GOT3 (cell line): ENCODE results near the gene UNC119B.

ENCODE experiments used
- DNase-seq: peaks from one replicate; lab custom pipeline; 2025; ENCODE audit warnings: mixed read lengths; lab: John Stamatoyannopoulos, UW

UNC119B gene

DNA sequence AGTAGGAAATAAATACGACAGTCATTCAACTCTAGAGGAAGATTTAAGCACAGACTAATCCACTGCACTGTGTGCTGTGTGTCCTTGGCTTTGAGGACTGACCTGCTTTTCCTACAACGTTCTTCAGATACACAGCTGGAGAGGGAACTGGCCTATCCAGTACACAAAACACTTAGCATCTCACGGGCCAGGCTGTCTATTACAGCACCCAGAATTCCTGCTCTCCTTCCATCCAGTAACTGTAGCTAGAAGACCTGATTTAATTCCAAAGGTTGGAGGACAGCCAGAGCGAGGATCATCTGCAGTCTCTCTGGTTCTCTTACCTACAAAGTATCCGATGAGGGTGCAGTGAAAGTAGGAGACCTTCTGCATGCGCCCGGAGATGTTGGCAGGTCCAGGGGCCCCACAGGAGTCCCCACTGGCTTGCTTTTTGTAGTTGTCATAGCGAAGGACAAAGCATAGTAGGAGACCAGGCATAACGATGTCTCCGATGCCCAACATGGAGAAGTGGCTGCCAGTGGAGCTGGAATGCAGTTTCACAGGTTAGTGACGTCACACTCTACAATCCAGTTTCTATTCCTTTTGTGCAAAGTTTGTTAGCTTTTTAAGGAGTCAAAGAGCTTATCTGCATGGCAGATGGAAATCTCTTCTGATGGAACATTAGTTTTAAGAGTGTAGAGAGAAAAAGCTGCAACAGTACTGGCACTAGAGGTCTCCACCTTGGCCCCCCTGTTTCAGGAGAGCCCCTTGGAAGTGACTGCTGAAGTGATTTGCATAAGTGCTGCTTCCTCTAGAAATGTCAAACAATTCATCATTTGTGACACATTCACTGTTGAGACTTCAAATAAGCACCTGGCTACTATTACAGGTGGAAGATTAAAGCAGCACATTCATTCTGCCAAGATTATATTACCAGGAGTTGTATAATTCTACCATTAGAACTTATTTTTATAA, 57.1 kb downstream of the UNC119B start:
- no peak for DNase-seq

DNA sequence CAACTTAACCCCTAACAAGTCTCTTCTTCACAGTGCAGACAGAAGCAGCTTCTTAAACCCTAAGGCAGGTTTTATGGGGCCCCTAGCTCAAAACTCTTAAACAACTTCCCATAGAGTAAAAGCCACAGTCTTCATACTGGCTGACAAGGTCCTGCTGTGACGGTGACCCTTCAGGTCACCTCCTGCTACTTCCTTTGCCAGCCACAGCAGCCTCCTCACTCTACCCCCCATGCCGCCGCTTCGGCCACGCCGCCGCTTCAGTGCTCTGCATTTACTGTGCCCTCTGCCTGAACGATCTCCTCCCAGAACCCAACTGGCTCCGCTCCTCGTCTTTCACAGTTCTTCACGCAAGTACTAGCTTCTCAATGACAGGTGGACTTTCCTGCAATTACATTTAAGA, 60.8 kb downstream of the UNC119B start:
- DNase-seq: no peak
